Upper lobe of left lung (tissue), 4 donors: ENCODE measurements around the gene TNNI2.

ENCODE experiments used
- CTCF ChIP-seq, 6 experiments: fragments of 450-650 bp in 4 of 6; fragments of 200-600 bp in 2 of 6; sonication (generic) in 2 of 6; IDR thresholded peaks; one replicate each; pipeline ENCODE4 v1.5.1; 2016 to 2019; ENCODE audit warnings: antibody characterized with exemption in 6 of 6
- EP300 ChIP-seq, 4 donors: sonication (generic); formaldehyde crosslinking; IDR thresholded peaks; one replicate each; pipeline ENCODE4 v1.5.1; 2017; ENCODE audit warnings: antibody characterized with exemption in 4 of 4, control low read depth in 2 of 4
- POLR2A ChIP-seq, 4 donors: fragments of 450-650 bp; IDR thresholded peaks; one replicate each; pipeline ENCODE4 v1.5.1; 2016 to 2017; ENCODE audit warnings: antibody characterized with exemption in 4 of 4, mild to moderate bottlenecking in 2 of 4
- POLR2AphosphoS5 ChIP-seq, 2 donors: sonication (generic); formaldehyde crosslinking; IDR thresholded peaks; one replicate each; pipeline ENCODE4 v1.5.1; 2017; ENCODE audit warnings: antibody characterized with exemption in 2 of 2

DNA sequence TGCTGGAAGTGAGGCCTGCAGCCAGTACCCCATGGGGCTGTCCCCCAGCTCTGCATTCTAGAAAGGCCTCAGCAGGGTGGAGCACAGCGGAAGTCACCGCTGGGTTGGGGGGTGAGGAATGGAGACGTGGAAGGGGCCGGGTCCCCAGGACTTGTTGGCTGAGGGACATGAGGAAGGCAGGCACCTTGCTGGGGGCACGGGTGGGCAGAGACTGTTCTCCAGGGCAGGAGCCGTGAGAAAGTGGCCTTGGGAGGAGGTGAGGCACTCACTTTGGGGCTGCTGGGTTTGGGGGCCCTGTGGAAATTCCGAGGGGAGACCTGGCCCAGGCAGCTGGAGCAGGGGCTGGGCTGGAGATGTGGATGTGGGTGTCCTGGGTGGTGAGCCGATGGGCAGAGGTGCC is 5.0 kb downstream of the TNNI2 start:
- TF ChIP-seq CTCF (IDR thresholded peaks at IDR 0.05) (no peak), POLR2A (IDR thresholded peaks at IDR 0.05) (no peak), POLR2AphosphoS5 (IDR thresholded peaks at IDR 0.05) (no peak), EP300 (IDR thresholded peaks at IDR 0.05) (no peak)
